RWPE2 (cell line): Measurements from ENCODE around the gene SULF2.

Experiments
- ATAC-seq: fragments of 200-7000 bp; cut with Tn5 transposase; 3 replicates; pipeline ENCODE4 v1.9.1; 2021; ENCODE audit warnings: low read depth
- DNase-seq: peaks from one replicate; pipeline ENCODE4 v3.0.0-alpha.2; 2020; ENCODE audit warnings: low spot score
- H3K27ac ChIP-seq: fragments of 450-650 bp; 2 replicates; pipeline ENCODE4 v1.5.1; 2017; ENCODE audit warnings: mild to moderate bottlenecking; ENCODE audit not compliant: poor library complexity, severe bottlenecking
- H3K27me3 ChIP-seq: fragments of 250-450 bp; sonication (Bioruptor Pico); 2 replicates; pipeline ENCODE4 v1.5.1; 2021; ENCODE audit warnings: mild to moderate bottlenecking, moderate library complexity; ENCODE audit not compliant: insufficient read depth, poor library complexity, severe bottlenecking
- H3K36me3 ChIP-seq: fragments of 250-450 bp; sonication (Bioruptor Pico); 2 replicates; pipeline ENCODE4 v1.5.1; 2020; ENCODE audit warnings: low read depth, mild to moderate bottlenecking, moderate library complexity
- H3K4me1 ChIP-seq: fragments of 250-450 bp; sonication (Bioruptor Pico); 2 replicates; pipeline ENCODE4 v1.5.1; 2021; ENCODE audit warnings: mild to moderate bottlenecking, moderate library complexity; ENCODE audit not compliant: insufficient read depth, poor library complexity, severe bottlenecking
- H3K4me3 ChIP-seq: fragments of 250-450 bp; sonication (Bioruptor Pico); 2 replicates; pipeline ENCODE4 v1.5.1; 2021; ENCODE audit warnings: mild to moderate bottlenecking, moderate library complexity; ENCODE audit not compliant: severe bottlenecking
- H3K9me3 ChIP-seq: fragments of 250-450 bp; sonication (Bioruptor Pico); 2 replicates; pipeline ENCODE4 v1.5.1; 2021; ENCODE audit warnings: mild to moderate bottlenecking, moderate library complexity; ENCODE audit not compliant: severe bottlenecking
- CTCF ChIP-seq: fragments of 450-650 bp; IDR thresholded peaks from one replicate; pipeline ENCODE4 v1.5.1; 2017; ENCODE audit warnings: mild to moderate bottlenecking, moderate library complexity; ENCODE audit not compliant: poor library complexity, severe bottlenecking

SULF2 gene

GRCh38 chr20:47654370-47654769 lies 130.9 kb downstream of the SULF2 start:
- ATAC-seq (no peak), DNase-seq (no peak)
- Histone ChIP-seq H3K4me1 (no peaks in the 10 kb centered on the region), H3K27me3 (no peaks in the 10 kb centered on the region), H3K4me3 (no peak overlapping the region), H3K27ac (no peak overlapping the region), H3K9me3 (no peaks in the 10 kb centered on the region), H3K36me3 (peaks cover 100% of the 10 kb centered on the region)
- TF ChIP-seq CTCF, result no peak

- Histone ChIP-seq H3K27ac (no peak overlapping the region), H3K4me1 (no peaks in the 10 kb centered on the region), H3K4me3 (no peak overlapping the region), H3K27me3 (no peaks in the 10 kb centered on the region), H3K9me3 (no peaks in the 10 kb centered on the region), H3K36me3 (peaks cover 100% of the 10 kb centered on the region)
- DNase-seq, result no peak
- no peak for ATAC-seq
- TF ChIP-seq CTCF, result no peak
These were observed 131.4 kb downstream of the SULF2 start for GRCh38 chr20:47653869-47654268.

GRCh38 chr20:47652794-47653193 lies 132.5 kb downstream of the SULF2 start:
- Histone ChIP-seq H3K27ac (no peak overlapping the region), H3K4me1 (no peaks in the 10 kb centered on the region), H3K9me3 (no peaks in the 10 kb centered on the region), H3K27me3 (no peaks in the 10 kb centered on the region), H3K36me3 (peaks cover 100% of the 10 kb centered on the region), H3K4me3 (no peak overlapping the region)
- no peak for TF ChIP-seq CTCF
- ATAC-seq (0 out of 3 replicates have a peak, but pooled peaks have one; percentile 13), DNase-seq (no peak)

GRCh38 chr20:47652301-47652700 lies 133.0 kb downstream of the SULF2 start:
- no peak overlapping the region for H3K4me3 ChIP-seq

More at GRCh38 chr20:47652301-47652700, 133.0 kb downstream of the SULF2 start:
- TF ChIP-seq CTCF, result no peak
- peaks cover 100% of the 10 kb centered on the region for H3K36me3 ChIP-seq
- H3K27ac ChIP-seq, result no peak overlapping the region
- no peaks in the 10 kb centered on the region for H3K27me3 ChIP-seq
- DNase-seq (no peak), ATAC-seq (no peak)
- no peaks in the 10 kb centered on the region for H3K9me3 ChIP-seq
- no peaks in the 10 kb centered on the region for H3K4me1 ChIP-seq
